ENCODE results near the gene RETSAT.
"Not testable (repeated sequence)": the region's sequence is repeated elsewhere in the genome, so short reads cannot be mapped to it uniquely, and the experiment has no call there.

The RETSAT gene

DNA sequence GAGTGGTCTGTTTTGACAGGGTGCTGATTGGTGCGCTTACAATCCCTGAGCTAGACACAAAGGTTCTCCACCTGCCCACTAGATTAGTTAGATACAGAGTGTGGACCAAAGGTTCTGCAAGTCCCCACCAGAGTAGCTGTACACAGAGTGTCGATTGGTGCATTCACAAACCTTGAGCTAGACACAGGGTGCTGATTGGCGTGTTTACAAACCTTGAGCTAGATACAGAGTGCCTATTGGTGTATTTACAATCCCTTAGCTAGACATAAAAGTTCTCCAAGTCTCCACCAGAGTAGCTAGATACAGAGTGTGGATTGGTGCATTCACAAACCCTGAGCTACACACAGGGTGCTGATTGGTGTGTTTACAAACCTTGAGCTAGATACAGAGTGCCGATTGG lies 20.5 kb downstream of the RETSAT start:
- DNase-seq (ENCODE audit: low read depth in 3 of 3), result not testable (repeated sequence)

DNA sequence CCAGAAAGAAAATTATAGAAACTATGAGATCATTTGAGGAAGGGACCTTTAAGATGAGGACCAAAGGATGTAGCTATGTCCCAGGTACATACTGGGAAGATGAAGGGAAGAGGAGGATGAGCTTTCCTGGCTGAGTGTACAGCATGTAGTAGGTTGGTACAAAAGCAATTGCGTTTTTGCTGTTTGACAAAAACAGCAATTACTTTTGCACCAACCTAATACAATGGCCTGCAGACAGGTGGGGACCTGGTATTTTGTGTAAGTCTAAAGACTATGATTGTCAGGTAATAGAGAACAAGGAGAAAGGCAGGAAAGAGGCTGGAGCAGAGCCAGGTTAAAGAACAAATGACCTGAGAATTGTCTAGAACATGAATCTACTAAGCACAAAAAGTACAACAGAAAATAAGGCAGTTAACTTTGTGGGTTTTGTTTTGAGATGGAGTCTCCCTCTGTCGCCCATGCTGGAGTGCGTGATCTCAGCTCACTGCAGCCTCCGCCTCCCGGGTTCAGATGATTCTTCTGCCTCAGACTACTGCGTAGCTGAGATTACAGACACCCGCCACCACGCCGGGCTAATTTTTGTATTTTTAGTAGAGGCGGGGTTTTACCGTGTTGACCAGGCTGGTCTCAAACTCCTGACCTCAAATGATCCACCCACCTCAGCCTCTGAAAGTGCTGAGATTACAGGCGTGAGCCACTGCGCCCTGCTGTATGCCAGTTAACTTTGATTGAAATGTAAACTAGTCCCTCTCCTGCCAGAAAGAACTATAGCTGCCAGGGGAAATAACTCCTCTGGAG lies 23.3 kb downstream of the RETSAT start:
- no peak for DNase-seq (ENCODE audit: low read depth in 3 of 3)

DNA sequence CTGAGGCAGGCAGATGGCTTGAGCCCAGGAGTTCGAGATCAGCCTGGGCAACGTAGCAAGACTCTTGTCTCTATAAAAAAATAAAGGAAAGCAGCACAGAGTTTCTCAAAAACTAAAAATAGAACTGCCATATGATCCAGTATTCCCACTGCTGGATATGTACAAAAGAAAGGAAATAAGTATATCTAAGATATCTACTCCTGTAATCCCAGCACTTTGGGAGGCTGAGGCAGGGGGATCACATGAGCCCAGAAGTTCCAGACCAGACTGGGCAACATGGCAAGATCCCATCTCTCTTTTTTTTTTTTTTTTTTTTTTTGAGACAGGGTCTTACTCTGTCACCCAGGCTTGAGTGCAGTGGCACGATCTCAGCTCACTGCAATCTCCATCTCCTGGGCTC lies 24.6 kb downstream of the RETSAT start:
- not testable (repeated sequence) for DNase-seq (ENCODE audit: low read depth in 3 of 3)

DNA sequence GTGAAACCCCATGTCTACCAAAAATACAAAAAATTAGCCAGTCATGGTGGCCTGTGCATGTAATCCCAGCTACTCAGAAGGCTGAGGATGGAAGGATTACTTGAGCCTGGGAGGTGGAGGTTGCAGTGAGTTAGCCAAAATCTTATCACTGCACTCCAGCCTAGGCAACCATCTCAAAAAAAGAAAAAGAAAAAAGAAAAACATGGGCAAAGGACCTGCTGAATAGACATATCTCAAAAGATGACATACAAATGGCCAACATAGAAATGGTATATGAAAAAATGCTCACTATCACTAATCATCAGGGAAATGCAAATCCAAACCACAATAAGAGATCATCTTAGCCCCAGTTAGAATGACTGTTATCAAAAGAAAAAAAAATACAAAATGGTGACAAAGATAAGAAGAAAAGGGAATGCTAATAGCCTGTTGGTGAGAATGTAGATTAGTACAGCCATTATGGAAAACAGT lies 25.1 kb downstream of the RETSAT start:
- no peak for DNase-seq (ENCODE audit: low read depth in 3 of 3)

- DNase-seq (ENCODE audit: low read depth in 3 of 3), result peak; percentile 84 to 90 (median 87)
These were observed 26.3 kb downstream of the RETSAT start, which contains the start of gene TGOLN2 for GRCh38 chr2:85327822-85328617. TGOLN2 (minus strand) TSS chr2:85327989; CDS start chr2:85327962, 27 bp downstream.

GRCh38 chr2:85327160-85327821 lies 27.0 kb downstream of the RETSAT start:
- peak in 1 of 3 experiments; percentile 23 for DNase-seq (ENCODE audit: low read depth in 3 of 3)

DNA sequence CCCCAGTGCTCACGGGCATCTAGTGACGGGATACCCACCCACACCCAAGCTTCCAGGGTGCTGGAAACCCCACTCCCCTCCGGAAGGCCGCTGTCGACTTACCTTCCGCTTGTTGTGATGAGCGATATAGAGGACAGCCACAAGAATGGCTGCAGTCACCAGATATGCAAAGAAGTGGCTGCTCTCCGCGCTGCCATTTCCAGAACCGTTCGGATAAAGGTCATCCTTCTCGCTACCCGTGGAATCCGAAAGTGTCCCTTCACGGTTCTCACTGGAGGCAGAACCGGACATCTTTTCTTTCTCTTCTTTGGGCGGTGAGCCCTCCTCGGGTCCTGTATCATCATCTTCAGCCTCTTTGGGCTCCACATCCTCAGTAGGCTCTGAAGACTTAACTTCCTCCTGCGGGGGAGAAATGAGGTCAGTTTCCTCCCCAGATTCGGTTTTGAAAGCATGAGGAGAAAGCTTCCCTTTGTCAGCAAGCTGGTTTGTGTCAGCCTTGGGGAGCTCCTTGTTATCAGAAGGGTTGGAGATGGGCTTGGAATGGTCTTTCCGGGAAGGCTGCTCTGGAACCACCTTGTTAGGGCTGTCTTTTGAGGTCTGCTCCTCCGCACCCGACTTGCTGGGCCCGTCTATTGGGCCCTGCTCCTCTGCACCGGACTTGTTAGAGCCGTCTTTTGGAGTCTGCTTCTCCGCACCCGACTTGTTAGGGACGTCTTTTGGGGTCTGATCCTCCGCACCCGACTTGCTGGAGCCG lies 27.7 kb downstream of the RETSAT start:
- no peak for DNase-seq (ENCODE audit: low read depth in 3 of 3)

DNA sequence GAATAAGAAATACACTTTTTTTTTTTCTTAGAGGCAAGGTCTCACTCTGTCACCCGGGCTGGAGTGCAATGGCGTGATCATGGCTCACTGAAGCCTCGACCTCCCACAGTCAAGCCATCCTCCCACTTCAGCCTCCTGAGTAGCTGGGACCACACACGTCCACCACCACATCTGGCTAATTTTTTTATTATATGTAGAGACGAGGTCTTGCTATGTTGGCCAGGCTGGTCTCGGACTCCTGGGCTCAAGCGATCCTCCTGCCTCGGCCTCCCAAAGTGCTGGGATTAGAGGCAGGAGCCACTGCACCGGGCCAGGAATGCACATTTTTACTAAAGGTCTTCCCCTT lies 28.9 kb downstream of the RETSAT start:
- no peak for DNase-seq (ENCODE audit: low read depth in 3 of 3)

- DNase-seq (ENCODE audit: low read depth in 3 of 3), result no peak
These were observed 29.5 kb downstream of the RETSAT start for GRCh38 chr2:85324639-85325465.

- DNase-seq (ENCODE audit: low read depth in 3 of 3), result not testable (repeated sequence)
These were observed 30.4 kb downstream of the RETSAT start for GRCh38 chr2:85323988-85324367.

DNA sequence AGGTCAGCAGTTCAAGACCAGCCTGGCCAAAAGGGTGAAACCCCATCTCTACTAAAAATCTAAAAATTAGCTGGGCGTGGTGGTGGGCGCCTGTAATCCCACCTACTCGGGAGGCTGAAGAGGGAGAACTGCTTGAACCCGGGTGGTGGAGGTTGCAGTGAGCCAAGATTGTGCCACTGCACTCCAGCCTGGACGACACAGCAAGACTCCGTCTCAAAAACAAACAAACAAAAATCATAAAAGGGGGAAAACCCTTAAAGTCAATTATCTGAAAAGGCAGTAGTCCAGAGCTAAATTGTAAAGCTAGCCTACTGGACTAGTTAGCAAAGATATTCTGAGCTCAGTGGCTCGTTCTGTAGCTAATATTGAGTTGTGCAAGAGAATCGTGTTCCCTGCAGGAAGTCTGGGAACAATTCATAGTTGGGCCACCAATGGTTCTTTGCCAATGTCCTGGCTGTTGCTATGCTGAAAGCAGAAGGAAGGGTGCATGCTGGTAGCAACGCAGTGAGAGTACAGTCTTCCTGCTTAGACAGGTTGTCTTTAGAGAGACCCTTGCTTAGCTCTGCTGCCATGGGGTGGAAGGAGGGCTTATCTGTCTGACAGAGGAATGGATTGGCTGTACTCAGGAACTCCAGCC lies 30.9 kb downstream of the RETSAT start:
- no peak for DNase-seq (ENCODE audit: low read depth in 3 of 3)

- DNase-seq (ENCODE audit: low read depth in 3 of 3), result no peak
These were observed 34.5 kb downstream of the RETSAT start for GRCh38 chr2:85319796-85320195.

- DNase-seq (ENCODE audit: low read depth in 3 of 3), result no peak
These were observed 35.9 kb downstream of the RETSAT start for GRCh38 chr2:85318222-85319074.

DNA sequence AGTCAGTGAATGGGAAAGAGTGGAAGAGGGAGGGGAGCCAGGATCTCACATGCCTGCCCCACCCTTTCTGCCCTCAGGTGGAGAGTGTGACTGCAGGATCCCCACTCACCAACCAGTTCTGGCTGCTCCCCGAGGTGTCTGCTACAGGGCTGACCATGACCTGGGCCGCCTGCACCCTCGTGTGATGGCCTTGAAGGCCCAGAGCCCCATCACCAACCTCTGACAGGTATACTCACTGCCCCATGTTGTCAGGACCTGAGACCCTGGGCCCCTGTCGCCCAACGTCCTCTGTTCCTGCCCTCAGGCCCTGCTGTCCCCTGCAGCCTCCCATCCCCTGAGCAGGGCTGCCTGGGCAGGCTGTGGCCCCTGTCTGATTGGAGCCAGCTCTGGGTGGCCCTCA lies 38.4 kb downstream of the RETSAT start:
- not testable (repeated sequence) for DNase-seq (ENCODE audit: low read depth in 3 of 3)

DNA sequence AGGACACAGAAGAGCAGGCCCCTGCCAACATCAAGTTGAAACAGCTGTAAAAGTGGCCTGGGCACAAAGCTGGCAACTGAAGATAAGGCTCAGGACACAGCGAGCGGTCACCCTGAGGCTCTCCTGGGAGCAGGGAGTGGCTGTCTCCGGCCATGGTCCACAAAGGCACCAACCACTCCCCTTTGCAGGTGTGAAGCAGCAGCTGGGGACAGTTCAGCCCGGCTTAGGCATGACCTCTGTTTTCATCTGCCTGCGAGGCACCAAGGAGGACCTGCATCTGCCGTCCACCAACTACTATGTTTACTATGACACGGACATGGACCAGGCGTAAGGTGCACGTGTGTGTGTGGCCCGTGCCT lies 39.5 kb downstream of the RETSAT start:
- no peak for DNase-seq (ENCODE audit: low read depth in 3 of 3)

DNA sequence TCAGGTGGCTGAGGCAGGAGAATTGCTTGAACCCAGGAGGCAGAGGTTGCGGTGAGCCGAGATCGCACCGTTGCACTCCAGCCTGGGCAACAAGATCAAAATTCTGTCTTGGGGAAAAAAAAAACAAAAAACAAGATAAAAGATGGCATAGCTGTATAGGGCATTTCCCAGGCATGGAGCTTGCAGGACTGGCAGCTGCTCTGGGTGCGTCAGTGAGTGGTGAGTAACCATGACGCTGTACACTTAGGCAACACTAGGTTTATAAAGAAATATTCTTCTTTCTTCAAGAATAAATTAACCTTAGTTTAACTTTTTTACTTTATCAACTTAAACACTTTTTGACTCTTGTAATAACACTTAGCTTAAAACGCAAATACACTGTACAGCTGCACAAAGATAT lies 41.9 kb downstream of the RETSAT start:
- no peak for DNase-seq (ENCODE audit: low read depth in 3 of 3)

DNA sequence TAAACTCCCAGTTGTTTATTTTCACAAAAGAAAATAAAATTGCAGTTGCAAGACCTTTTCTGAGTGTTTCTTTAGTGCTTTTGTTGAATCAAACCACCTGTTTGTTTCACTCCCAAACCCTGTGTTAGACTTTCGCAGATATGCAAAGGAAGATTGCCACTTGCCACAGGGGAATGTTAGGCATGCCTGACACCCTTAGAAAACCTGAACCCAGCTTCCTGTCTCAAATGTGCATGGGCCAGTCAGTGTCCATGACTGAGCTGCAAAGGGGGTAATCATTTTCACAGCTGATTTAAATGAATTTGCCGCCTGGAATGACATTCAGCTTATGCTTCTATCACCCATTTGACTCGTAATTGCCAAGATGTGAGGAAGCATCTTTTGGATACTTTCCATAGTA lies 44.0 kb downstream of the RETSAT start:
- no peak for DNase-seq (ENCODE audit: low read depth in 3 of 3)

DNA sequence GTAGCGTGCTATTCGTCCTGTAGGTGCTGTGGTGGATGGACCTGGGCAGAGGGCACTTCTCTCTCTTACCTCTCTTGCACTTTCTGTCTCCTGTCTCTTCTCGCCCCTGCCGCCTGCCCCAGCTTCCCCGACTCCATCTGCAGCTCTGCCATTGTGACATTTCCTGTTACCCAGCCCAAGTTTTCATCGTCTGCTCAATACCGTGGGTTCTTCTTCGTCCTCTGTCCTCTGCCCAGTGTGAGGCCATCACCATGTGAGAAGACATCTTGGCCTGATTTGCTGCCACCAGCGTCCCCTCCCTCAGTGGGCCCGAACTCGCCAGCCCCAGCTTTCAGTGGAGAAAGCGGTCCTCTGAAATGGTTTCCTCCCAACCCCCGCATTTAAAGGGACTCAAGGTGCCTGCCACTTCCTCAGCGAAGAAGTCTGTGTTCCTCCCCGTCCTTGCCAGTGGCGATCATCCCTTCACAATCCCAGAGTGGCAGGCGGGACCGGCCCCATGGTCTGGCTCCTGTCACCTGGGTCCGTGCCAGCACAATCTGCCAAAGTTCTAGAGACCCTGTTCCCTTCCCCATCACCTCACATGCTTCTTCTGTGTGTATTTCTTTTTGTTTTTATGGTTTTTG lies 44.5 kb downstream of the RETSAT start:
- no peak for DNase-seq (ENCODE audit: low read depth in 3 of 3)
